ENCODE results near the gene TRAPPC12.

Gene TRAPPC12

GRCh38 chr2:3517948-3518495 lies 138.5 kb downstream of the TRAPPC12 start:
- DNase-seq, result no peak

- peak; percentile 98 for DNase-seq
Measured at GRCh38 chr2:3518496-3519254, 139.2 kb downstream of the TRAPPC12 start.

- DNase-seq, result peak; percentile 82
Measured at GRCh38 chr2:3519255-3520205, 140.0 kb downstream of the TRAPPC12 start, which contains the start of gene ADI1. Gene ADI1, minus strand, starts transcription at chr2:3519531. Its CDS starts 44 bp downstream, at chr2:3519487.

GRCh38 chr2:3520591-3520990 lies 141.1 kb downstream of the TRAPPC12 start:
- no peak for DNase-seq

GRCh38 chr2:3522961-3523421 lies 143.5 kb downstream of the TRAPPC12 start:
- DNase-seq, result no peak

GRCh38 chr2:3523551-3524041 lies 144.1 kb downstream of the TRAPPC12 start:
- DNase-seq, result no peak

GRCh38 chr2:3526871-3527270 lies 147.4 kb downstream of the TRAPPC12 start:
- DNase-seq, result no peak

- no peak for DNase-seq
Measured at GRCh38 chr2:3527886-3528785, 148.6 kb downstream of the TRAPPC12 start.
